A673 (cell line): ENCODE measurements around the gene CDT1.

Experiments
- CTCF ChIP-seq: fragments of 300-800, 200-600 bp; sonication (generic); conservative IDR thresholded peaks from 2 replicates; pipeline ENCODE4 v1.5.1; 2017; ENCODE audit warnings: low read depth, mild to moderate bottlenecking, antibody characterized with exemption, low read length, moderate library complexity, mixed read lengths
- EZH2 ChIP-seq: fragments of 200-600 bp; sonication (generic); IDR thresholded peaks from 2 replicates; pipeline ENCODE4 v1.6.1; 2017; ENCODE audit warnings: borderline replicate concordance, low read depth, mild to moderate bottlenecking, mixed read lengths, antibody characterized with exemption, low read length; ENCODE audit not compliant: poor library complexity, severe bottlenecking

- no peak for TF ChIP-seq CTCF
- TF ChIP-seq EZH2: no peak
These were observed 51.6 kb downstream of the CDT1 start for GRCh38 chr16:88855176-88855575.
